H1 (cell line): ENCODE results near the gene INPP4B. TPM values are rescaled to one million over a fixed set of nuclear protein-coding genes. Genes with fewer than 3 reads are reported as not detected.

Source experiments
- CTCF ChIA-PET: fragments of 300-600 bp; sonication (Branson Sonifier 250); formaldehyde crosslinking; loops from one replicate; lab custom pipeline; 2021; ENCODE audit not compliant: partially characterized antibody; lab: Charles Lee
- POLR2A ChIA-PET: fragments of 300-600 bp; sonication (Branson Sonifier 250); formaldehyde crosslinking; loops from one replicate; lab custom pipeline; 2021; ENCODE audit warnings: inconsistent platforms; ENCODE audit not compliant: partially characterized antibody; lab: Charles Lee
- DNase-seq, 2 experiments: peaks; one replicate each; pipeline versions ENCODE4 v3.0.0 to v3.0.0-alpha.2; 2010 to 2022; ENCODE audit warnings: low spot score in 2 of 2, low read depth in 1 of 2, mixed read lengths in 1 of 2
- FAIRE-seq: peaks from 2 replicates; lab custom pipeline; 2011; peaks lifted over from hg19 to GRCh38; lab: Jason Lieb, UNC
- H2AFZ ChIP-seq: 2 replicates; pipeline ENCODE4 v1.8.1; 2012; ENCODE audit warnings: low read length, inconsistent platforms
- H2AK5ac ChIP-seq: 2 replicates; pipeline ENCODE4 v1.6.1; 2013; ENCODE audit warnings: low read depth, low read length
- H2BK120ac ChIP-seq: replicated peaks from 2 replicates; pipeline ENCODE3; 2013; ENCODE audit warnings: low read depth, low read length, inconsistent platforms
- H2BK12ac ChIP-seq: 2 replicates; pipeline ENCODE4 v1.6.1; 2013; ENCODE audit warnings: low read depth, low read length
- H2BK15ac ChIP-seq: 2 replicates; pipeline ENCODE4 v1.6.1; 2013; ENCODE audit warnings: low read length
- H2BK20ac ChIP-seq: 2 replicates; pipeline ENCODE4 v1.6.1; 2013; ENCODE audit warnings: low read length
- H2BK5ac ChIP-seq: 2 replicates; pipeline ENCODE4 v1.6.1; 2013; ENCODE audit warnings: low read depth, low read length
- H3K14ac ChIP-seq: 2 replicates; pipeline ENCODE4 v1.6.1; 2013; ENCODE audit warnings: inconsistent platforms; ENCODE audit not compliant: insufficient read length
- H3K18ac ChIP-seq: 2 replicates; pipeline ENCODE4 v1.6.1; 2013; ENCODE audit warnings: low read length; ENCODE audit errors: extremely low read depth
- H3K23ac ChIP-seq: 2 replicates; pipeline ENCODE4 v1.6.1; 2013; ENCODE audit warnings: inconsistent platforms; ENCODE audit not compliant: insufficient read length
- H3K23me2 ChIP-seq: 2 replicates; pipeline ENCODE4 v1.6.1; 2013; ENCODE audit warnings: low read depth, low read length
- H3K27ac ChIP-seq: 2 replicates; pipeline ENCODE4 v1.6.1; 2011; ENCODE audit warnings: low read depth, low read length, inconsistent platforms
- H3K27me3 ChIP-seq, 4 experiments: replicated peaks in 1 of 4; 1 replicate in 1 of 4; 2 replicates in 3 of 4; pipeline versions ENCODE4 v1.6.1 to v1.8.1; 2011 to 2013; ENCODE audit warnings: low read length in 3 of 4, mild to moderate bottlenecking in 3 of 4, inconsistent platforms in 2 of 4, mixed read lengths in 2 of 4, moderate library complexity in 1 of 4; ENCODE audit not compliant: control insufficient read depth in 3 of 4, insufficient read depth in 3 of 4; ENCODE audit errors: extremely low read depth in 1 of 4
- H3K36me3 ChIP-seq, 4 experiments: 2 replicates each; pipeline versions ENCODE4 v1.6.1 to v1.8.1; 2011 to 2013; ENCODE audit warnings: mild to moderate bottlenecking in 4 of 4, low read length in 3 of 4, moderate library complexity in 2 of 4, control low read depth in 1 of 4, inconsistent platforms in 1 of 4; ENCODE audit not compliant: insufficient read depth in 4 of 4, control insufficient read depth in 2 of 4
- H3K4ac ChIP-seq: replicated peaks from 2 replicates; pipeline ENCODE3; 2013; ENCODE audit warnings: low read length, low read depth, mixed read lengths, inconsistent platforms; ENCODE audit not compliant: insufficient read length
- H3K4me1 ChIP-seq, 4 experiments: replicated peaks in 1 of 4; 1 replicate in 1 of 4; 2 replicates in 3 of 4; pipeline versions ENCODE4 v1.6.1 to v1.8.1; 2011 to 2013; ENCODE audit warnings: low read length in 3 of 4, inconsistent platforms in 2 of 4, mixed read lengths in 1 of 4; ENCODE audit not compliant: insufficient read depth in 4 of 4, control insufficient read depth in 3 of 4
- H3K4me2 ChIP-seq, 2 experiments: 2 replicates each; pipeline versions ENCODE4 v1.6.1 to v1.8.1; 2011 to 2013; ENCODE audit warnings: low read depth in 2 of 2, low read length in 2 of 2, control low read depth in 1 of 2, inconsistent platforms in 1 of 2, mild to moderate bottlenecking in 1 of 2; ENCODE audit not compliant: insufficient read depth in 1 of 2
- H3K4me3 ChIP-seq, 4 experiments: fragments of 200-600, 300-600 bp in 1 of 4; sonication (generic), shearing (Covaris generic), sonication (Bioruptor Twin) in 1 of 4; 2 replicates each; pipeline versions ENCODE4 v1.5.1 to v1.8.1; 2011 to 2016; ENCODE audit warnings: low read length in 4 of 4, low read depth in 3 of 4, control low read depth in 2 of 4, inconsistent platforms in 2 of 4, mild to moderate bottlenecking in 2 of 4, mixed read lengths in 1 of 4, moderate library complexity in 1 of 4; ENCODE audit not compliant: insufficient read depth in 2 of 4; ENCODE audit errors: extremely low read depth in 1 of 4
- H3K56ac ChIP-seq: replicated peaks from 2 replicates; pipeline ENCODE3; 2013; ENCODE audit warnings: low read depth, mild to moderate bottlenecking, mixed read lengths, low read length, inconsistent platforms; ENCODE audit not compliant: insufficient read length
- H3K79me1 ChIP-seq: 2 replicates; pipeline ENCODE4 v1.6.1; 2013; ENCODE audit warnings: low read depth, low read length, control low read depth
- H3K79me2 ChIP-seq, 2 experiments: 2 replicates each; pipeline versions ENCODE4 v1.6.1 to v1.8.1; 2012 to 2013; ENCODE audit warnings: low read length in 2 of 2, mild to moderate bottlenecking in 2 of 2, inconsistent platforms in 1 of 2; ENCODE audit not compliant: insufficient read depth in 2 of 2, control insufficient read depth in 1 of 2
- H3K9ac ChIP-seq, 4 experiments: replicated peaks in 1 of 4; 1 replicate in 1 of 4; 2 replicates in 3 of 4; pipeline versions ENCODE4 v1.6.1 to v1.8.1; 2011 to 2013; ENCODE audit warnings: low read depth in 3 of 4, low read length in 3 of 4, control low read depth in 2 of 4, mild to moderate bottlenecking in 2 of 4, moderate library complexity in 2 of 4, inconsistent platforms in 1 of 4; ENCODE audit errors: extremely low read depth in 1 of 4
- H3K9me3 ChIP-seq, 2 experiments: 2 replicates each; pipeline versions ENCODE4 v1.6.1 to v1.8.1; 2012 to 2013; ENCODE audit warnings: mild to moderate bottlenecking in 2 of 2, moderate library complexity in 2 of 2, control low read depth in 1 of 2, inconsistent platforms in 1 of 2, low read depth in 1 of 2, low read length in 1 of 2, mixed read lengths in 1 of 2; ENCODE audit not compliant: insufficient read depth in 2 of 2
- H4K20me1 ChIP-seq, 2 experiments: replicated peaks in 1 of 2; 2 replicates each; pipeline versions ENCODE3 to v1.8.1; 2011 to 2013; ENCODE audit warnings: inconsistent platforms in 2 of 2, low read length in 2 of 2, mild to moderate bottlenecking in 1 of 2; ENCODE audit not compliant: insufficient read depth in 2 of 2, control insufficient read depth in 1 of 2
- H4K5ac ChIP-seq: 2 replicates; pipeline ENCODE4 v1.6.1; 2013; ENCODE audit warnings: low read length, low read depth, mixed read lengths, inconsistent platforms; ENCODE audit not compliant: insufficient read length
- H4K8ac ChIP-seq: 2 replicates; pipeline ENCODE4 v1.8.0; 2013; ENCODE audit warnings: mild to moderate bottlenecking, moderate library complexity, low read length, inconsistent platforms; ENCODE audit not compliant: insufficient read depth; ENCODE audit errors: extremely low read depth
- H4K91ac ChIP-seq: replicated peaks from 2 replicates; pipeline ENCODE3; 2013; ENCODE audit warnings: low read length, mixed read lengths, inconsistent platforms; ENCODE audit not compliant: insufficient read length
- ASH2L ChIP-seq: fragments of 200-600, 300-600 bp; sonication (generic); IDR thresholded peaks from one replicate; pipeline ENCODE4 v1.7.1; 2017; ENCODE audit warnings: low read length
- CTBP2 ChIP-seq: IDR thresholded peaks from 2 replicates; pipeline ENCODE4 v1.7.0; 2011; ENCODE audit warnings: borderline replicate concordance, mild to moderate bottlenecking, moderate library complexity, mixed read lengths, low read length; ENCODE audit not compliant: insufficient read depth, insufficient read length
- JUN ChIP-seq: IDR thresholded peaks from 2 replicates; pipeline ENCODE4 v1.6.1; 2011; ENCODE audit warnings: low read depth, mild to moderate bottlenecking, improper control_type of control experiment, low read length
- POU5F1 ChIP-seq: IDR thresholded peaks from 2 replicates; pipeline ENCODE4 v1.6.1; 2011; ENCODE audit warnings: low read depth, mild to moderate bottlenecking, low read length, moderate library complexity
- SP1 ChIP-seq: IDR thresholded peaks from 2 replicates; pipeline ENCODE4 v1.6.1; 2011; ENCODE audit warnings: low read depth, low read length
- TBP ChIP-seq: IDR thresholded peaks from 2 replicates; pipeline ENCODE4 v1.6.1; 2011; ENCODE audit warnings: low read depth, low read length, improper control_type of control experiment
- polyA plus RNA-seq, 7 experiments: library from polyadenylated mRNA; depleted of rRNA in 3 of 7; stranded (reverse) in 5 of 7; unstranded in 2 of 7; fragments of >200 nt in 5 of 7; fragments of 200-250 nt in 2 of 7; gene quantifications; 1 replicate in 5 of 7; 2 replicates in 1 of 7; 4 replicates in 1 of 7; pipeline versions ENCODE4 v1.2.1 to v1.2.3, GENCODE V29; 2011 to 2013; ENCODE audit warnings: missing spikeins in 2 of 7, mixed read lengths in 2 of 7
- total RNA-seq: library from RNA; stranded (reverse); fragmentation: NEBNext Ultra II Directional; extraction: Animal tissue kit (Norgen Biotek cat#: 25700); gene quantifications from 2 replicates; pipeline ENCODE4 v1.2.1, GENCODE V29; 2021

The INPP4B gene
- total and polyA plus RNA-seq, 2 of the 8 experiments (the other 6 are each of a cell fraction or from before 2014, with no cell fraction given), result 0.11 to 0.54 TPM

DNA sequence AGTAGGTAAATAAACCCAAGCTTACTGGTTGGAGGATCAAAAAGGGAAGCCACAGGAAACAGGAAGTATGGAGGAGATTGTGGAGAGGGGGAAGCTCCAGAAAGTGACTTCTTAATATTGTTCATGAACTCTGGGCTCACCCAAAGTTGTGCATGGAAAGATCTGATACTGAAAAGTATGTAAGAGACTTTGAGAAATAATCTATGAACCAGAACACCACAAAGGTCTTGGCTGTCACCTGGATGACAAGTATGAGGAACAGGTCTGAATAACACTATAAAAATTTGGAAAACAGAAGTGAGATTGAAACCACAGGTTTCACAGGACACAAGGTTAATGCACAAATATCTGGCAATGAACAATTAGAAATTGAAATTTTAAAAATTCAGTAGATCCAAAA, 567.4 kb downstream of the INPP4B start:
- DNase-seq, result no peak

More for the DNA sequence above, 567.4 kb downstream of the INPP4B start:
- no peak overlapping the region for H4K8ac ChIP-seq
- no peaks in the 10 kb centered on the region for H3K79me1 ChIP-seq
- H3K27ac ChIP-seq, result no peak overlapping the region
- no peaks in the 10 kb centered on the region for H3K4me1 ChIP-seq
- no peak overlapping the region for H3K23ac ChIP-seq
- POLR2A ChIA-PET, result no interaction called here
- no peaks in the 10 kb centered on the region for H3K79me2 ChIP-seq
- H2BK20ac ChIP-seq, result no peak overlapping the region
- no peaks in the 10 kb centered on the region for H3K23me2 ChIP-seq
- H2AFZ ChIP-seq, result peak overlapping the region; percentile 17; the same call in 1 of the 2 replicates
- H3K14ac ChIP-seq, result no peak overlapping the region
- no peak overlapping the region for H2BK120ac ChIP-seq
- no peaks in the 10 kb centered on the region for H3K27me3 ChIP-seq
- no peaks in the 10 kb centered on the region for H3K9me3 ChIP-seq
- TF ChIP-seq SP1, result no peak
- no peak for TF ChIP-seq TBP
- TF ChIP-seq POU5F1, result no peak
- TF ChIP-seq ASH2L, result no peak
- no peak for TF ChIP-seq JUN
- TF ChIP-seq CTBP2, result no peak
- H3K56ac ChIP-seq, result no peak overlapping the region
- FAIRE-seq, result no peak
- H4K91ac ChIP-seq, result no peak overlapping the region
- no peak overlapping the region for H3K18ac ChIP-seq
- H2BK15ac ChIP-seq, result no peak overlapping the region
- H2BK5ac ChIP-seq, result no peak overlapping the region
- no peak overlapping the region for H4K5ac ChIP-seq
- H4K20me1 ChIP-seq, result no peaks in the 10 kb centered on the region
- no peak overlapping the region for H3K9ac ChIP-seq
- CTCF ChIA-PET, result interaction anchor here (0.8 to 1.2 kb wide), 3 partner anchors 17 to 28 kb away, joined by 3 read pairs; no protein-coding TSS in a partner anchor
- H3K4ac ChIP-seq, result no peak overlapping the region
- H2BK12ac ChIP-seq, result no peak overlapping the region
- no peak overlapping the region for H2AK5ac ChIP-seq
- H3K4me2 ChIP-seq, result no peak overlapping the region
- H3K36me3 ChIP-seq, result no peaks in the 10 kb centered on the region
- H3K4me3 ChIP-seq, result no peak overlapping the region
